C4-2B (cell line): ENCODE results near the gene KRTAP5-6.

ENCODE experiments used
- ZFX ChIP-seq: fragments of 450-650 bp; IDR thresholded peaks from 2 replicates; pipeline ENCODE4 v1.6.1; 2017
- TF ChIP-seq, protein P1 (sequence below): fragments of 450-650 bp; conservative IDR thresholded peaks from 2 replicates; pipeline ENCODE4 v1.5.1; 2017; ENCODE audit warnings: mild to moderate bottlenecking

DNA sequence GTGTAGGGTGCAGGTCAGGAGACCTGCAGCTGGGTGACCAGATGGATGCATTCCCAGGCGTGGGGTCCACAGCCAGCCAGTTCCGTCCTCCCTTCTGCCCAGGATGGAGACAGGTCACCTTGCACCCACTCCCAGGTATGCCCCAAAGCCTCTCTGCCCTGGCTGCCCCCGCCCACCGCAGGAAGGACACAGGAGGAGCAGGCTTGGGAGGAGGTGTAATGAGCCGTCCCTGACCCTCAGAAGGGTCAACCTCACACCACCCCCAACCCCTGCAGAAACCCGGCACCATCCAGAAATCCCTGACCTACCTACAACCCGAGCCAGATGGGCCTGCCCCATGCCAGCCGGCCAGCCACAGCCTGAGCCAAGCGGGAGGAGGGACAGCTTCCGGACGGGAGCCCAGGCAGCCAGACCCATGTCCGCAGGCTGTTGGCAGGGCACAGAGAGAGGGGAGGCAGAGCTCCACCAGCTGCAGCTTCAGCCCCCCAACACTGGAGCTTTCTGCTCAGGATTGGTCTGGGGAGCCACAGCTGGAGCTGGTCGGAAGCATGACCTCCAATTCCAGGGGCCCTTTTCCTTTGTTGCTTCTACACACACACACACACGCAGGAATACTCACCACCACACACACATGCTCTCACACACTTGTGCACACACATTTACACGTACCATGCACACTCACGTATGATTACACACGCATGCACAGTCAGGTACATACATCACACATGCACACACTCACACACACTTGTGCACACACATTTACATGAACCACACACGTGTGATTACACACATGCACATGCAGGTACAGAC, 48.1 kb downstream of the KRTAP5-6 start:
- TF ChIP-seq, protein P1, sequence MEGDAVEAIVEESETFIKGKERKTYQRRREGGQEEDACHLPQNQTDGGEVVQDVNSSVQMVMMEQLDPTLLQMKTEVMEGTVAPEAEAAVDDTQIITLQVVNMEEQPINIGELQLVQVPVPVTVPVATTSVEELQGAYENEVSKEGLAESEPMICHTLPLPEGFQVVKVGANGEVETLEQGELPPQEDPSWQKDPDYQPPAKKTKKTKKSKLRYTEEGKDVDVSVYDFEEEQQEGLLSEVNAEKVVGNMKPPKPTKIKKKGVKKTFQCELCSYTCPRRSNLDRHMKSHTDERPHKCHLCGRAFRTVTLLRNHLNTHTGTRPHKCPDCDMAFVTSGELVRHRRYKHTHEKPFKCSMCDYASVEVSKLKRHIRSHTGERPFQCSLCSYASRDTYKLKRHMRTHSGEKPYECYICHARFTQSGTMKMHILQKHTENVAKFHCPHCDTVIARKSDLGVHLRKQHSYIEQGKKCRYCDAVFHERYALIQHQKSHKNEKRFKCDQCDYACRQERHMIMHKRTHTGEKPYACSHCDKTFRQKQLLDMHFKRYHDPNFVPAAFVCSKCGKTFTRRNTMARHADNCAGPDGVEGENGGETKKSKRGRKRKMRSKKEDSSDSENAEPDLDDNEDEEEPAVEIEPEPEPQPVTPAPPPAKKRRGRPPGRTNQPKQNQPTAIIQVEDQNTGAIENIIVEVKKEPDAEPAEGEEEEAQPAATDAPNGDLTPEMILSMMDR, result no peak
- no peak for TF ChIP-seq ZFX
